HG02840 (cell line): Measurements from ENCODE around the gene SNAP25.

Source experiments
- ATAC-seq: cut with Tn5 transposase; IDR thresholded peaks from one replicate; pipeline ENCODE4 v1.9.1; 2021; ENCODE audit warnings: mild to moderate bottlenecking, moderate library complexity, moderate number of reproducible peaks; ENCODE audit not compliant: unreplicated experiment, low FRiP score

SNAP25 gene

DNA sequence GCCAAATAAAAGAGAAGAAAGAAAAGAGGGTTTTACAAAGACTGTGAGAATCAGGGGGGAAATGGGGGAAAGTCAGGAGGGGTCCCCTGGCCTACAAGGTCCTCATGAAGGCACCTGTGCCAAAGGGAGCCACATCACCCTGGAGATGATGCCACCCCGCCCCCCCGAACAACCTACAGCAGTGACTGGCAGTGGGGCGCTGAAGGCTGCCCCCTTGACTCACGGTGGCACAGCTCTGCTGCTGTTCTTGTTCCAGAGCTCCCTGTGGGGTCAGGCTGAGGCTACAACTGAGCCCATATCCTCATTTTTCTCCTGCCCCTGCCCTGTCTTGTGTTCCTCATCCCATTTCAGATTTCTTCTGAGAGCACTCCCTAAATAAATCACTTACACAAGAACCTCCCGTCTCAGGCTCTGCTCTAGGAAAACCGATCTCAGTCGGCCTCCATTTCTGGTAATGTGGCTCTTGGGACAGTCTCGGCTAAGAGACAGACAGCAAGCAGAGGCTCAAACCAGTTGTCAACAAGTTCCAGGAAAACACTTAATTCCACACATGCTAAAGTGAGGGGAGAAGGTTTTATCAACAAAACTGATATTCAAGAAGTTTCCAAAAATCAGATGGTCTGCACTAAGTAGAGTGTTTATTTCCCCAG lies 105.7 kb downstream of the SNAP25 start:
- no peak for ATAC-seq

- ATAC-seq, result no peak
These were observed 110.2 kb downstream of the SNAP25 start for GRCh38 chr20:10328897-10329255.

DNA sequence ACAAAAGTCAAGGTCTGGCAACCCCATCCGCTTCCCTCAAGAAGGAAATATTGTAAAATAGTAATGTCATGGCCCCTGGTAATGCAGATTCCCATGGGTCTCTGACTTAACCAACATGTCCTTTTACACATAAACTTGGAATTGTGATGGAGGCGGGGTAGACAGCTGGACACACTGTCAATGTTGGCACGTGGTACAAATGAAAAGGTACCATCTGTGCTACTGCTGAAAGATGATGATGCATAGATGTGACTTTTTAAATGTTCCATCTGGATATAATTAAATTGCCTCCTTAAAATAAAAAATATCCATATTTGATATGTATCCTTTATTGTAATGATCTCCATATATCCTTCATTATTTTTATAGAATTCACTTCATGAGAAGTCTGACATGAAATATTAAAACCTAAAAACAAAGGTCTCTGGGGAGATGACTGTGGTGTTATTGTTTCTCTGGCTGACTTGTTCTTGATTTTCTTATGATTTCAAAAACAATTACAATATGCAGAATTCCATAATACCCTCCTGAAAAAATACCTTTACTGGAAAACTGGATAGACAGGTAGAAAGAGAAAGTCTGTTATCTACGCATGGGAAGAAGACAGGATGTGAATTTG lies 110.9 kb downstream of the SNAP25 start:
- no peak for ATAC-seq

GRCh38 chr20:10330071-10330470 lies 111.4 kb downstream of the SNAP25 start:
- ATAC-seq, result no peak

GRCh38 chr20:10332656-10333415 lies 114.2 kb downstream of the SNAP25 start:
- no peak for ATAC-seq

GRCh38 chr20:10336959-10337729 lies 118.5 kb downstream of the SNAP25 start:
- no peak for ATAC-seq

DNA sequence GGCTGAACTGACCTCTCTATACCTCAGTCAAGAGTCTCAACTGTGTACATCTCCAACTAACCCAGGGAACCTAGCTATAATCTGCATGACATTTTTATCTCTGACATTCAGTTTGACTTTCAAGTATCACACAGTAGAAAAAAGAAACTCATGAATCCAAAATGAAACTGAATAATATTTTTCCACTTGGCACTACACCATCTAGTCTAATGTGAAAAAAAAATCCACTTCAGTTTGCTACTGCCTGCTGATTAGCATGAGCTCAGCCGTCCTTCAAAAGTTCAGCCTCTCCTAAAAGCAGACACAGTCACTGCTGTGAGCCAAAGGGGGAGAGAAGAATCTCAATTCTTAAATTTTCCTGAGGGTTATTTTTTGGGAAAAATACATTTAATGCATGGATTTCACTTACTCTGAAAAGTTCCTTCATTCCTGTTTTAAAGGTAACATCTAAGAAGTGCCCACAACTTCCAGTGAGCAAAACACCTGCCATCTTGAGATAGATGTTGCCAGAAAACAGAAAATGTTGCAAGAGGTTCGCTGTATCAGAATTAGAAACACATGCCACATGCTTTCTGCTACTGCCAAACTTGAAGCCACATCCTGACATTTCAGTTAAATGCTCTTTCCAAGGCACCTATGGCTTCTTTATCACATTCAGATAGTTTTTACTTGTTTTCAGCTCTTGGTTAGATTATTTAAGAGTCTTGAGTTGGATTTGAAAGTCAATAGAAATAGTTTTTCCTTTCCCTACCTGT lies 120.0 kb downstream of the SNAP25 start:
- ATAC-seq, result no peak

GRCh38 chr20:10339609-10340008 lies 121.0 kb downstream of the SNAP25 start:
- no peak for ATAC-seq

GRCh38 chr20:10342152-10342551 lies 123.5 kb downstream of the SNAP25 start:
- ATAC-seq, result no peak

DNA sequence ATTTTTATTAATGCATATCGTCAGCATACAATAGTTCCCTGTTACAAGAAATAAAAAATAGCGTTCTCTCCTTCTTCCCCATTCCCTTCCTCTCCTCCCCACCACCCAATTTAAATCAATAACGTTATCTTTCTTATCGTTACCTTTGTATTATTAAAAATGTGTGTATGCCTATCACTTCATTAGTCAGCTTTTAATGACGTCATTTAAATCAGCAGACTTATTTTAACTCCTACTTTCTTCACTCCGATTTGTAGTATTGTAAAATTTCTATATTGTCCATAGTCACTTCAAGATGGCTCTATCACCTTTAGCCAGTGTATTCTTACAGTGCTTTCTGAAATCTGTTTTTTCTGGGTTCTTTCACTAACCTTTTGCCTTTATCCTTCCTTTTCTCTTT lies 126.3 kb downstream of the SNAP25 start:
- ATAC-seq, result no peak

DNA sequence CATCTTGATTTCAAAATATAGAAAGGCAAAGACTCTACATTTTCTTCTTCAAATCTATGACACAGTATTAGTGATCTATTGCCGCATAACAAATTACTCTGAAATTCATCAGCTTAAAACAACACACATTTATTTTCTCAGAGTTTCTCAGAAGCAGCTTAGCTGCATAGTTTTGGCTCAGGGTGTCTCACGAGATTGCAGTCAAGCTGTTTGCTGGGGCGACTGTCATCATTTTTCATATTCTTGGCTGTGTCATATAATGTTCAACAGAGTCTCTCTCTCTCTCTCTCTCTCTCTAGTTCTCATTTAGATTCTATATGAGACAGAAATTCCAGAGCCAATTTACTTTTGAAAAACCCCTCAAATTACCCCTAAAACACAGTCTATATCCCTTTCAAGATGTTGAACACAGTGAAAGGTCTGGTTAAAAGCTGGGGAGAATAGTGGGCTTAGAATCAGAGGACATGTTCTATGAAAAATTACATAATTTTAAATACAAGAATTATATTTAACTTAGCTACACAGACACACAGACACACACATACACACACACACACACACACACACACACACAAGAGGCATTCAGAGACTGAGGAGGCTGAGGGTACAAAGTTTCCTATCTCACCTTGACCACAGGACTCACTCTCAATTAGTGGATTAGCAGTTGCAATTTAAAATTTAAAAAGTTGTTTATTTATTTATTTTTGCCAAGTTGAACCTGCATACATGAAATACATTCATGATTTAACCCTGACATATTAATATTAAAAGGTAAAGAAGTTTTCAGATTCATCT lies 128.7 kb downstream of the SNAP25 start:
- ATAC-seq, result no peak

DNA sequence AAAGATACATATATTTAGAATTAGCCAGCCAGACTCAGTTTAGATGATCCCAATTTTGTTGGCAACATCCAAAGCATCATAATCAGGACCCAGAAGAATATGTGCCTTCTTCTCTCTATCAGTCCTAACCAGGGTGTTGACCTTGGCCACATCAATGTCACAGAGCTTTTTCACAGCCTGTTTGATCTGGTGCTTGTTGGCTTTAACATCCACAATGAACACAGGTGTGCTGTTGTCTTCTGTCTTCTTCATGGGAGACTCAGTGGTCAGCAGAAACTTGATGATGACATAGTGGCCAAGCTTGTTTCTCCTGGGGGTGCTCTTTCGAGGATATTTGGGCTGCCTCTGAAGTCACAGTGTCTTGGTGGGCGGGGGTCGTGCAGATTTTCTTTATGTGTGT lies 130.5 kb downstream of the SNAP25 start:
- no peak for ATAC-seq

GRCh38 chr20:10350188-10350842 lies 131.7 kb downstream of the SNAP25 start:
- no peak for ATAC-seq

DNA sequence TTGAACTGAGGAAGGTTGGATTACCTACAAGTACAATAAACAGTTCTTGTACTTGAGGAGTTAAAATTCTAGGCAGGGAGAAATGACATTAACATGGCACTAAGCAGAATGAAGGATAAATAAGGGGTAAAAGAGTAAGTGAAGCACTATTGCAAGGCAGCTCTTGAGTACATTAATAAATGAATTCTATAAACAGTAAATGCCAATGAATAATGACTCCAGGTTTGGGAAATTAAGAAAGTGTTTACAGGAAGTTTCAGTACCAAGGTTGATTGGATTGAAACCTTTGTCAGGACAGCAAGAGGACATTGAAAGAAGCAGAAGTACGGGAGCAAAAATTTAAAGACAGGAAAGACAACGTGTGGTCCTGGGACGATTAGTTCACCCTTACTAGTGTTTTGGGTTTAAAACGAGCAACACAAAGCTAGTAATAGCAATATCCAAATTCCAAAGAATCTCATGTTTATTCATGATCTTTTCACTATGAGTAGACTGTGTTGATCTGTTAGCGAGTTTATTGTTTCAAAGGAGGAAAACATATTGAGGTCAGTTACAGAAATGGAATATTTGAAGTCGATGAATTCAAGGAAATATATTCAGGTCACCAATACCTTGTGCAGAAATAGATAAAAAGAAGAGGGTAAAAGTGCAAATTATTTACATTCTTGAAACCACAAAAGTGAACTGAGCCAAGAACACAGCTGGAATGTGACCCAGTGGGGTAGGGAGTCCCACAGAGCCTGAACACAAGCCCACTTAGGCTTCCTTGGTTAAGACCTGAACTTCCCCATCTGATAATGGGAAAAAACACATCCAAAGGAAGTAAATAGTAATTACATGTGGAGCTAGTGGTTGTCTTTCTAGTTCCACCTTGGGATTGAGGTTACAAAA lies 134.5 kb downstream of the SNAP25 start:
- ATAC-seq, result no peak

- ATAC-seq, result no peak
These were observed 138.0 kb downstream of the SNAP25 start for GRCh38 chr20:10356628-10357027.
